ENCODE data around the gene AHCYL1.

DNA sequence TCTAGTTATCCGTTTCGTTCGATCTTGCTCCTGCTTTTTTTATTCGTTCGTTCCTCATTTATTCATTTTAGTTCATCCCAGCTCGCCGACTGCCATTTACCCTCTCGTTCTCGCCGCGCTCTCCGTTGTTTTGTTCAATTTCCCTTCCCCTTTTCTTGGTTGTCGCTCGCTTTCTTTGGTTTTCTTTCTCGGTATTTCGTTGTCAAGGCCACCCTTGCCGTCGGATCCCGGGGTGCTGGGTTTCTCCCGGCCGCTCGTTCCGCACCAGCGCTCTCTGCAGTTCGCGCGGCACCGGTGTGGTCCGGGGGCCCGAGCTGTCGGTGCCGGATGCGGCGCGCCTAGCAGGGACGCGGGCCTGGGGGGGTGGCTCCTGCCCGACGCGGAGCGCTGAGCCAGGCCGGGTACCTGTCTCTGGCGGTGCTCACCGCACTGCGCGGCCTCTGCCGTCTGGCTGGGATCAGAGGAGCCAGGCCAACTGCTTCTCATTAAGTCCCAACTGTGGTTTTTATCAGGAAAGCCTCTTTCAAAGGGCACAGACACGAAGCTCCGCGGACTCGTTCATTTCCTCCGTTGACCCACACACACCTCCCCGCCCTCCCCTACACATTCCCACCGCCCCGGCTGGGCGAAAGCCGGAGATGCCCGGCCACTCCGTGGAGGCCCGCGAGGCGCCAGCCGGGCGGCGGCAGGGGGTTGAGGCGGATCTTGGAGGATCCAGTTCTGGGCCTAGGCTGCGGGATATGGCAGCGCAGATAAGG is 84.3 kb downstream of the AHCYL1 start:
- TF ChIP-seq, protein P1, sequence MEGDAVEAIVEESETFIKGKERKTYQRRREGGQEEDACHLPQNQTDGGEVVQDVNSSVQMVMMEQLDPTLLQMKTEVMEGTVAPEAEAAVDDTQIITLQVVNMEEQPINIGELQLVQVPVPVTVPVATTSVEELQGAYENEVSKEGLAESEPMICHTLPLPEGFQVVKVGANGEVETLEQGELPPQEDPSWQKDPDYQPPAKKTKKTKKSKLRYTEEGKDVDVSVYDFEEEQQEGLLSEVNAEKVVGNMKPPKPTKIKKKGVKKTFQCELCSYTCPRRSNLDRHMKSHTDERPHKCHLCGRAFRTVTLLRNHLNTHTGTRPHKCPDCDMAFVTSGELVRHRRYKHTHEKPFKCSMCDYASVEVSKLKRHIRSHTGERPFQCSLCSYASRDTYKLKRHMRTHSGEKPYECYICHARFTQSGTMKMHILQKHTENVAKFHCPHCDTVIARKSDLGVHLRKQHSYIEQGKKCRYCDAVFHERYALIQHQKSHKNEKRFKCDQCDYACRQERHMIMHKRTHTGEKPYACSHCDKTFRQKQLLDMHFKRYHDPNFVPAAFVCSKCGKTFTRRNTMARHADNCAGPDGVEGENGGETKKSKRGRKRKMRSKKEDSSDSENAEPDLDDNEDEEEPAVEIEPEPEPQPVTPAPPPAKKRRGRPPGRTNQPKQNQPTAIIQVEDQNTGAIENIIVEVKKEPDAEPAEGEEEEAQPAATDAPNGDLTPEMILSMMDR (IDR thresholded peaks at IDR 0.05; ENCODE audit: insufficient read depth, low read depth, low read length) = no peak
- TF ChIP-seq EZH2 (IDR thresholded peaks at IDR 0.05; ENCODE audit: insufficient read depth, low read length) = no peak

Measured in astrocyte (in vitro differentiated cells and primary cell).